HepG2 (cell line): ENCODE data around the gene OAF. TPM values are rescaled to one million over a fixed set of nuclear protein-coding genes. Genes with fewer than 3 reads are reported as not detected.

Source experiments
- ARID2 ChIP-seq: sonication (generic); formaldehyde crosslinking; IDR thresholded peaks from 2 replicates; pipeline ENCODE4 v1.8.1; 2022; ENCODE audit warnings: mild to moderate bottlenecking, missing genetic modification reagents, borderline replicate concordance
- CBFB ChIP-seq: sonication (generic); formaldehyde crosslinking; IDR thresholded peaks from 2 replicates; pipeline ENCODE4 v1.4.0; 2020; ENCODE audit warnings: missing genetic modification reagents
- ERF ChIP-seq: IDR thresholded peaks from 2 replicates; pipeline ENCODE4 v1.6.1; 2018; ENCODE audit warnings: missing biosample characterization, missing genetic modification reagents
- GLI4 ChIP-seq: sonication (generic); formaldehyde crosslinking; IDR thresholded peaks from 2 replicates; pipeline ENCODE4 v1.5.1; 2020; ENCODE audit warnings: missing genetic modification reagents, mild to moderate bottlenecking, moderate library complexity, borderline replicate concordance
- GZF1 ChIP-seq: sonication (generic); formaldehyde crosslinking; IDR thresholded peaks from 2 replicates; pipeline ENCODE4 v1.5.1; 2020; ENCODE audit warnings: mild to moderate bottlenecking, missing genetic modification reagents
- ISL2 ChIP-seq: sonication (generic); formaldehyde crosslinking; IDR thresholded peaks from 2 replicates; pipeline ENCODE4 v1.5.0; 2020; ENCODE audit warnings: missing genetic modification reagents
- JARID2 ChIP-seq: sonication (generic); formaldehyde crosslinking; IDR thresholded peaks from 2 replicates; pipeline ENCODE4 v1.8.1; 2023; ENCODE audit warnings: missing genetic modification reagents, inconsistent platforms; ENCODE audit not compliant: insufficient replicate concordance
- JUND ChIP-seq: sonication (generic); formaldehyde crosslinking; IDR thresholded peaks from 2 replicates; pipeline ENCODE4 v1.8.0; 2022; ENCODE audit warnings: mild to moderate bottlenecking, missing genetic modification reagents
- KDM5A ChIP-seq: fragments of 200-600 bp; sonication (generic); IDR thresholded peaks from 2 replicates; pipeline ENCODE4 v1.7.0; 2018; ENCODE audit warnings: antibody characterized with exemption, mild to moderate bottlenecking, low read length, borderline replicate concordance
- KLF6 ChIP-seq: IDR thresholded peaks from 2 replicates; pipeline ENCODE4 v1.8.0; 2016; ENCODE audit warnings: missing biosample characterization, missing genetic modification reagents
- MTA3 ChIP-seq: sonication (generic); formaldehyde crosslinking; IDR thresholded peaks from 2 replicates; pipeline ENCODE4 v1.4.0; 2020; ENCODE audit warnings: missing genetic modification reagents
- NAIF1 ChIP-seq: sonication (generic); formaldehyde crosslinking; IDR thresholded peaks from 2 replicates; pipeline ENCODE4 v1.5.0; 2020; ENCODE audit warnings: mild to moderate bottlenecking, missing genetic modification reagents, borderline replicate concordance
- NBN ChIP-seq: fragments of 450-650 bp; conservative IDR thresholded peaks from 2 replicates; pipeline ENCODE4 v1.6.1; 2017
- SALL2 ChIP-seq: sonication (generic); formaldehyde crosslinking; IDR thresholded peaks from 2 replicates; pipeline ENCODE4 v1.8.1; 2023; ENCODE audit warnings: mild to moderate bottlenecking, missing genetic modification reagents, inconsistent platforms
- SKIL ChIP-seq: sonication (generic); formaldehyde crosslinking; IDR thresholded peaks from 2 replicates; pipeline ENCODE4 v1.8.0; 2022; ENCODE audit warnings: missing genetic modification reagents, mild to moderate bottlenecking, moderate library complexity, borderline replicate concordance
- TAF1 ChIP-seq: sonication (generic); formaldehyde crosslinking; IDR thresholded peaks from 2 replicates; pipeline ENCODE4 v1.4.0; 2020; ENCODE audit warnings: missing genetic modification reagents
- U2AF1 ChIP-seq: fragments of 200-400 bp; formaldehyde crosslinking; optimal IDR thresholded peaks from 2 replicates; pipeline ENCODE3; 2017; ENCODE audit warnings: mild to moderate bottlenecking, low read depth, low read length
- U2AF2 ChIP-seq: fragments of 200-400 bp; formaldehyde crosslinking; IDR thresholded peaks from 2 replicates; pipeline ENCODE4 v1.6.1; 2017; ENCODE audit warnings: low read depth, mild to moderate bottlenecking, low read length
- ZBTB34 ChIP-seq: sonication (generic); formaldehyde crosslinking; IDR thresholded peaks from 2 replicates; pipeline ENCODE4 v1.8.0; 2022; ENCODE audit warnings: mild to moderate bottlenecking, missing genetic modification reagents
- ZEB1 ChIP-seq: IDR thresholded peaks from 2 replicates; pipeline ENCODE4 v1.6.1; 2012; ENCODE audit warnings: mild to moderate bottlenecking, low read depth, inconsistent platforms; ENCODE audit not compliant: insufficient replicate concordance
- ZNF20 ChIP-seq: sonication (generic); formaldehyde crosslinking; IDR thresholded peaks from 2 replicates; pipeline ENCODE4 v1.4.0; 2020; ENCODE audit warnings: mild to moderate bottlenecking, moderate library complexity, missing genetic modification reagents
- ZNF292 ChIP-seq: sonication (generic); formaldehyde crosslinking; IDR thresholded peaks from 2 replicates; pipeline ENCODE4 v1.8.1; 2022; ENCODE audit warnings: mild to moderate bottlenecking, low read depth, missing genetic modification reagents, borderline replicate concordance
- ZNF570 ChIP-seq: sonication (generic); formaldehyde crosslinking; IDR thresholded peaks from 2 replicates; pipeline ENCODE4 v1.4.0; 2020; ENCODE audit warnings: mild to moderate bottlenecking, missing genetic modification reagents, borderline replicate concordance
- ZNF629 ChIP-seq: sonication (generic); formaldehyde crosslinking; conservative IDR thresholded peaks from 2 replicates; pipeline ENCODE4 v1.5.0; 2020; ENCODE audit warnings: missing genetic modification reagents
- ZNF670 ChIP-seq: sonication (generic); formaldehyde crosslinking; IDR thresholded peaks from 2 replicates; pipeline ENCODE4 v1.8.0; 2022; ENCODE audit warnings: mild to moderate bottlenecking, missing genetic modification reagents, borderline replicate concordance
- ZNF710 ChIP-seq: sonication (generic); formaldehyde crosslinking; IDR thresholded peaks from 2 replicates; pipeline ENCODE4 v1.5.0; 2020; ENCODE audit warnings: mild to moderate bottlenecking, missing genetic modification reagents, borderline replicate concordance
- ZZZ3 ChIP-seq: sonication (generic); formaldehyde crosslinking; IDR thresholded peaks from 2 replicates; pipeline ENCODE4 v1.4.0; 2020; ENCODE audit warnings: missing genetic modification reagents, mild to moderate bottlenecking, borderline replicate concordance
- polyA plus RNA-seq, 8 experiments: library from polyadenylated mRNA; depleted of rRNA in 3 of 8; stranded (reverse) in 7 of 8; unstranded in 1 of 8; fragments of >200 nt; fragmentation: Illumina TruSeq in 4 of 8; extraction: Trizol in 4 of 8; gene quantifications; 2 replicates each; pipeline versions ENCODE4 v1.2.1 to v1.2.3, GENCODE V29; 2011 to 2016; ENCODE audit warnings: low read depth in 4 of 8, missing spikeins in 1 of 8, mixed read lengths in 1 of 8; ENCODE audit not compliant: insufficient read depth in 1 of 8
- total RNA-seq, 5 experiments: library from RNA; depleted of rRNA; stranded (reverse); fragments of >200 nt; fragmentation: Illumina TruSeq; extraction: Trizol; gene quantifications; 2 replicates each; pipeline ENCODE4 v1.2.3, GENCODE V29; 2016; ENCODE audit warnings: low read depth in 1 of 5

Gene OAF
- total and polyA plus RNA-seq, 2 of the 13 experiments (the other 11 are each of a cell fraction or from before 2014, with no cell fraction given) = 63.7 to 94.6 TPM

GRCh38 chr11:120168960-120169681, 41.7 kb upstream of the OAF start (continued):
- TF ChIP-seq SKIL (CRISPR knock-in tag) = no peak
- TF ChIP-seq ZNF710 (CRISPR knock-in tag) = no peak
- peak; percentile 20; the same call in 1 of the 2 replicates for TF ChIP-seq ZNF629
- no peak for TF ChIP-seq ZBTB34 (CRISPR knock-in tag)
- TF ChIP-seq GZF1 (CRISPR knock-in tag) = no peak
- no peak for TF ChIP-seq ZNF570 (CRISPR knock-in tag)
- TF ChIP-seq KDM5A = no peak
- TF ChIP-seq U2AF1 = no peak
- no peak for TF ChIP-seq ARID2 (CRISPR knock-in tag)
- TF ChIP-seq MTA3 (CRISPR knock-in tag) = no peak
- TF ChIP-seq KLF6 (CRISPR knock-in tag) = no peak
- no peak for TF ChIP-seq TAF1 (CRISPR knock-in tag)
- no peak for TF ChIP-seq JUND (CRISPR knock-in tag)
- TF ChIP-seq ZNF20 (CRISPR knock-in tag) = no peak
- no peak for TF ChIP-seq ZEB1
- TF ChIP-seq ZNF670 (CRISPR knock-in tag) = no peak
- no peak for TF ChIP-seq JARID2 (CRISPR knock-in tag)
- no peak for TF ChIP-seq CBFB (CRISPR knock-in tag)
- peak; percentile 53; the same call in 1 of the 2 replicates for TF ChIP-seq SALL2 (CRISPR knock-in tag)
- TF ChIP-seq ISL2 = no peak; the same call in 1 of the 2 replicates
- TF ChIP-seq NBN = no peak
- no peak for TF ChIP-seq NAIF1 (CRISPR knock-in tag)
- TF ChIP-seq ZZZ3 (CRISPR knock-in tag) = no peak
- TF ChIP-seq GLI4 (CRISPR knock-in tag) = no peak
- TF ChIP-seq ZNF292 = no peak
- no peak for TF ChIP-seq ERF (CRISPR knock-in tag)
- no peak for TF ChIP-seq U2AF2
